SU-DHL-6 (cell line): Measurements from ENCODE around the gene TMOD1.

Experiments used
- H2AFZ ChIP-seq: fragments of 200-600 bp; sonication (generic); 2 replicates; pipeline ENCODE4 v1.6.1; 2014; ENCODE audit warnings: low read depth, mild to moderate bottlenecking, moderate library complexity, mixed read lengths, antibody characterized with exemption, low read length; ENCODE audit not compliant: severe bottlenecking
- H3F3A ChIP-seq: fragments of 200-600 bp; shearing (Covaris generic); 2 replicates; pipeline ENCODE4 v1.6.0; 2016; ENCODE audit warnings: antibody characterized with exemption, mild to moderate bottlenecking; ENCODE audit not compliant: insufficient read depth
- H3K27ac ChIP-seq: fragments of 200-600 bp; sonication (generic); 2 replicates; pipeline ENCODE4 v1.5.1; 2016; ENCODE audit warnings: low read depth, mild to moderate bottlenecking, low read length, moderate library complexity, mixed read lengths
- H3K27me3 ChIP-seq: fragments of 200-600 bp; sonication (generic), shearing (Covaris generic); 2 replicates; pipeline ENCODE4 v1.6.0; 2014; ENCODE audit warnings: mild to moderate bottlenecking, low read length
- H3K36me3 ChIP-seq: fragments of 200-600 bp; sonication (generic); 2 replicates; pipeline ENCODE4 v1.6.1; 2014; ENCODE audit warnings: mild to moderate bottlenecking, low read length, mixed read lengths
- H3K4me2 ChIP-seq: fragments of 300-600, 200-600 bp; shearing (Covaris generic), sonication (generic); 2 replicates; pipeline ENCODE4 v1.6.0; 2014; ENCODE audit warnings: low read length, low read depth, mild to moderate bottlenecking; ENCODE audit not compliant: poor library complexity, severe bottlenecking
- H3K4me3 ChIP-seq: fragments of 200-600 bp; sonication (generic); 2 replicates; pipeline ENCODE4 v1.5.1; 2014; ENCODE audit warnings: antibody characterized with exemption, low read length, mild to moderate bottlenecking, mixed read lengths; ENCODE audit not compliant: insufficient read depth, poor library complexity, severe bottlenecking
- H3K79me2 ChIP-seq: fragments of 200-600 bp; sonication (generic); 2 replicates; pipeline ENCODE4 v1.6.1; 2014; ENCODE audit warnings: mild to moderate bottlenecking, low read length, moderate library complexity; ENCODE audit not compliant: insufficient read depth
- H3K9ac ChIP-seq: fragments of 200-600 bp; sonication (generic); 2 replicates; pipeline ENCODE4 v1.7.0; 2014; ENCODE audit warnings: mild to moderate bottlenecking, low read length
- H3K9me2 ChIP-seq: fragments of 200-600 bp; sonication (generic); replicated peaks from 2 replicates; pipeline ENCODE4 v1.6.1; 2014; ENCODE audit warnings: low read length; ENCODE audit not compliant: insufficient read depth
- H3K9me3 ChIP-seq: fragments of 200-600 bp; sonication (generic); 2 replicates; pipeline ENCODE4 v1.6.1; 2014; ENCODE audit warnings: low read length, mixed read lengths; ENCODE audit not compliant: insufficient read depth
- H4K20me1 ChIP-seq: fragments of 200-600 bp; sonication (generic); 2 replicates; pipeline ENCODE4 v1.6.1; 2014; ENCODE audit warnings: low read depth, mild to moderate bottlenecking, antibody characterized with exemption, low read length, moderate library complexity, mixed read lengths
- CTCF ChIP-seq: fragments of 200-600 bp; sonication (generic); IDR thresholded peaks from one replicate; pipeline ENCODE4 v1.5.1; 2017; ENCODE audit warnings: antibody characterized with exemption, mild to moderate bottlenecking, low read length, moderate library complexity; ENCODE audit not compliant: insufficient read depth, poor library complexity, severe bottlenecking
- EZH2phosphoT487 ChIP-seq: fragments of 200-600 bp; sonication (generic), shearing (Covaris generic); conservative IDR thresholded peaks from 2 replicates; pipeline ENCODE4 v1.6.1; 2018; ENCODE audit warnings: mild to moderate bottlenecking, antibody characterized with exemption, low read length, moderate library complexity, mixed read lengths

TMOD1 gene

GRCh38 chr9:97593960-97594359 lies 92.5 kb downstream of the TMOD1 start:
- H3K4me2 ChIP-seq = no peak overlapping the region
- no peak overlapping the region for H3K27ac ChIP-seq
- no peaks in the 10 kb centered on the region for H3K27me3 ChIP-seq
- H3K9me2 ChIP-seq = no peaks in the 10 kb centered on the region
- H3K9ac ChIP-seq = no peak overlapping the region
- H3K36me3 ChIP-seq = no peaks in the 10 kb centered on the region
- no peaks in the 10 kb centered on the region for H3F3A ChIP-seq
- no peak overlapping the region for H2AFZ ChIP-seq
- no peaks in the 10 kb centered on the region for H3K9me3 ChIP-seq
- no peak overlapping the region for H3K4me3 ChIP-seq
- no peaks in the 10 kb centered on the region for H4K20me1 ChIP-seq
- TF ChIP-seq EZH2phosphoT487 (no peak), CTCF (no peak)
- H3K79me2 ChIP-seq = no peaks in the 10 kb centered on the region

GRCh38 chr9:97594381-97594921 lies 93.0 kb downstream of the TMOD1 start:
- no peaks in the 10 kb centered on the region for H3K79me2 ChIP-seq
- no peak for TF ChIP-seq CTCF
- H3F3A ChIP-seq = no peaks in the 10 kb centered on the region
- no peak overlapping the region for H3K4me2 ChIP-seq
- H3K9me2 ChIP-seq = no peaks in the 10 kb centered on the region
- no peaks in the 10 kb centered on the region for H3K27me3 ChIP-seq
- H3K9me3 ChIP-seq = no peaks in the 10 kb centered on the region
- H3K9ac ChIP-seq = no peak overlapping the region
- H2AFZ ChIP-seq = no peak overlapping the region
- H4K20me1 ChIP-seq = no peaks in the 10 kb centered on the region
- no peak overlapping the region for H3K27ac ChIP-seq
- no peak overlapping the region for H3K4me3 ChIP-seq
- H3K36me3 ChIP-seq = no peaks in the 10 kb centered on the region

GRCh38 chr9:97596906-97597305 lies 95.4 kb downstream of the TMOD1 start:
- H3K9me2 ChIP-seq = no peaks in the 10 kb centered on the region
- H3F3A ChIP-seq = no peaks in the 10 kb centered on the region
- H3K4me3 ChIP-seq = no peak overlapping the region
- TF ChIP-seq CTCF (no peak), EZH2phosphoT487 (no peak)
- H3K27me3 ChIP-seq = no peaks in the 10 kb centered on the region
- H2AFZ ChIP-seq = no peak overlapping the region
- no peak overlapping the region for H3K27ac ChIP-seq
- no peak overlapping the region for H3K9ac ChIP-seq
- H4K20me1 ChIP-seq = no peaks in the 10 kb centered on the region
- H3K9me3 ChIP-seq = no peaks in the 10 kb centered on the region
- no peaks in the 10 kb centered on the region for H3K79me2 ChIP-seq
- no peak overlapping the region for H3K4me2 ChIP-seq
- H3K36me3 ChIP-seq = 0 out of 2 replicates have a peak, but pooled peaks cover 2% of the 10 kb centered on the region
